Measurements from ENCODE around the gene PIGN. TPM values are rescaled to one million over a fixed set of nuclear protein-coding genes. Genes with fewer than 3 reads are reported as not detected.

Gene PIGN, protein sequence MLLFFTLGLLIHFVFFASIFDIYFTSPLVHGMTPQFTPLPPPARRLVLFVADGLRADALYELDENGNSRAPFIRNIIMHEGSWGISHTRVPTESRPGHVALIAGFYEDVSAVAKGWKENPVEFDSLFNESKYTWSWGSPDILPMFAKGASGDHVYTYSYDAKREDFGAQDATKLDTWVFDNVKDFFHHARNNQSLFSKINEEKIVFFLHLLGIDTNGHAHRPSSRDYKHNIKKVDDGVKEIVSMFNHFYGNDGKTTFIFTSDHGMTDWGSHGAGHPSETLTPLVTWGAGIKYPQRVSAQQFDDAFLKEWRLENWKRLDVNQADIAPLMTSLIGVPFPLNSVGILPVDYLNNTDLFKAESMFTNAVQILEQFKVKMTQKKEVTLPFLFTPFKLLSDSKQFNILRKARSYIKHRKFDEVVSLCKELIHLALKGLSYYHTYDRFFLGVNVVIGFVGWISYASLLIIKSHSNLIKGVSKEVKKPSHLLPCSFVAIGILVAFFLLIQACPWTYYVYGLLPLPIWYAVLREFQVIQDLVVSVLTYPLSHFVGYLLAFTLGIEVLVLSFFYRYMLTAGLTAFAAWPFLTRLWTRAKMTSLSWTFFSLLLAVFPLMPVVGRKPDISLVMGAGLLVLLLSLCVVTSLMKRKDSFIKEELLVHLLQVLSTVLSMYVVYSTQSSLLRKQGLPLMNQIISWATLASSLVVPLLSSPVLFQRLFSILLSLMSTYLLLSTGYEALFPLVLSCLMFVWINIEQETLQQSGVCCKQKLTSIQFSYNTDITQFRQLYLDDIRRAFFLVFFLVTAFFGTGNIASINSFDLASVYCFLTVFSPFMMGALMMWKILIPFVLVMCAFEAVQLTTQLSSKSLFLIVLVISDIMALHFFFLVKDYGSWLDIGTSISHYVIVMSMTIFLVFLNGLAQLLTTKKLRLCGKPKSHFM
- 8.4 to 11.9 TPM (median 9.6 TPM) in 5 replicates for total RNA-seq (2022; extraction: Qiagen RNA extraction; ENCODE audit: low read depth)

DNA sequence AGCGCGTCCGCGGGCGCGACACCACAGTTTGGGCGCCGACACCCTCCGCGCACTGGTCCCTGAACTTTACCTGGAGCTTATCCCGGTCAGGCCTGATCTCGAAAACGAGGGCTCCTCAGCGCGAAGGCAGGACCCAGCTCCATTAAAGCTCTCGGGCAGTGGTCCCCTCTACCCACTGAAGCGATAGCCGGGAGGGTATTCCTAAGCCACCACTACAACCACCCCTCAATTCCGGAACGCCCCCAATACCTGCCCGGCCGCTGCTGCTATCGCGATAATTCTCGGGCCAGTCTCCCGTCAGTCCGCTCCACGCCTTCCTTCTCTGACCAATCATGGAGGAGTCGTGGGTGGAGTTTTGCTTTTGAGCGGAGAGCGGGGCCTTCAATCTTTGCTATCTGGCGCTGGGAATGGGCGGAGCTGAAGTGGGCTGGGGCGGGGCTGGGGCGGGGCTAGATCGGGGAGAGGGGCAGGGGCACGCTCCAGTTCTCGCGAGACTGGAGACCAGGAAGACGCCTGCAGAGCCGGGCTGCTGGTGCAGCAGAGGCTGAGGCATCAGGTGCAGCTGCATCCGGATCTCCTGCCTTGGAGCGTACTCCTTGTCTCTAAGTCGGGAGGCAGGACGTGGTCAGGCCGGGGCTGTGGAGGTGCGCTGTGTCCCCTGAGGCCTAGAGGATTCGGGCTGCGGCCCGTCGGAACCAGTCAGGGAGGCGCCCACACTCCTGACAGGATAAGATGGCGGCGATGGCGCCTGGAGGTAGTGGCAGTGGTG is at the start of gene PIGN, which contains the start of gene RELCH:
TSS of gene PIGN (minus strand) at position 283 of the 769 bp plus-strand sequence. CDS start 25,703 bp downstream, outside the sequence.
TSS of gene RELCH (plus strand) at position 482 of the 769 bp plus-strand sequence. CDS start at position 733, 251 bp downstream.

Other genes starting within 250 kb of the PIGN start
- gene RELCH, start 199 bp upstream of the PIGN start, total RNA-seq (2022; extraction: Qiagen RNA extraction; ENCODE audit: low read depth) = 12.8 to 15.4 TPM (median 13.5 TPM) in 5 replicates
- 6.5 to 9.0 TPM (median 7.7 TPM) in 5 replicates for gene TNFRSF11A, start 138.3 kb upstream of the PIGN start, total RNA-seq (2022; extraction: Qiagen RNA extraction; ENCODE audit: low read depth)